Stomach (tissue), 4 donors: ENCODE data around the gene PLOD2.

ENCODE experiments used
- EP300 ChIP-seq: sonication (generic); formaldehyde crosslinking; IDR thresholded peaks from one replicate; pipeline ENCODE4 v1.6.1; 2017; ENCODE audit warnings: antibody characterized with exemption
- POLR2A ChIP-seq, 4 donors: fragments of 450-650 bp; IDR thresholded peaks; one replicate each; pipeline ENCODE4 v1.6.1; 2016; ENCODE audit warnings: antibody characterized with exemption in 4 of 4, control low read depth in 2 of 4, mild to moderate bottlenecking in 1 of 4, moderate library complexity in 1 of 4
- POLR2AphosphoS5 ChIP-seq, 3 donors: sonication (generic); formaldehyde crosslinking; IDR thresholded peaks; one replicate each; pipeline ENCODE4 v1.6.1; 2016; ENCODE audit warnings: antibody characterized with exemption in 3 of 3
- TF ChIP-seq, protein P1 (sequence below), 7 experiments: fragments of 450-650 bp in 4 of 7; fragments of 200-600 bp in 3 of 7; sonication (generic) in 3 of 7; IDR thresholded peaks; one replicate each; pipeline ENCODE4 v1.5.1; 2016 to 2019; ENCODE audit warnings: antibody characterized with exemption in 7 of 7, control low read depth in 2 of 7, mild to moderate bottlenecking in 1 of 7

DNA sequence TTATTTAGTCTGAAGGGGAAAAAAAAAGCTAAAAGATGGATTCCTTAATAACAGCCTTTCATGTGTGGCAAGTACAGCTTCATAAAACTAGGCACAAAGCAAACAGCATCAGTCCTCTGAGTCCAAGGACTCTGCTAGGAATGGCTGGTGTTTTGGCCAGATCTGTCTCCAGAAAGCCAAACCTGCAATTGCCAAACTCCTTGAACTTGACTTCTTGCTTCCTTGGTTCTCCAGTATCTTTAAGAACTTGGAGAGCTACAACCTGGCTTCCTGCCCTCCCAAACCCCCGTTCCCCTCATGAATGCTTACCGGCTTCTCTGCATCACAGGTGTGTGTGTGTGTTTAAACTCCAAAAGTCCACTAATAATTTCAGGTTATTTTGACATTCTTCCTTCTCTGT lies 1.6 kb upstream of the PLOD2 start:
- TF ChIP-seq POLR2A (IDR thresholded peaks at IDR 0.05) (no peak), EP300 (no peak), POLR2AphosphoS5 (IDR thresholded peaks at IDR 0.05) (no peak)
- TF ChIP-seq, protein P1, sequence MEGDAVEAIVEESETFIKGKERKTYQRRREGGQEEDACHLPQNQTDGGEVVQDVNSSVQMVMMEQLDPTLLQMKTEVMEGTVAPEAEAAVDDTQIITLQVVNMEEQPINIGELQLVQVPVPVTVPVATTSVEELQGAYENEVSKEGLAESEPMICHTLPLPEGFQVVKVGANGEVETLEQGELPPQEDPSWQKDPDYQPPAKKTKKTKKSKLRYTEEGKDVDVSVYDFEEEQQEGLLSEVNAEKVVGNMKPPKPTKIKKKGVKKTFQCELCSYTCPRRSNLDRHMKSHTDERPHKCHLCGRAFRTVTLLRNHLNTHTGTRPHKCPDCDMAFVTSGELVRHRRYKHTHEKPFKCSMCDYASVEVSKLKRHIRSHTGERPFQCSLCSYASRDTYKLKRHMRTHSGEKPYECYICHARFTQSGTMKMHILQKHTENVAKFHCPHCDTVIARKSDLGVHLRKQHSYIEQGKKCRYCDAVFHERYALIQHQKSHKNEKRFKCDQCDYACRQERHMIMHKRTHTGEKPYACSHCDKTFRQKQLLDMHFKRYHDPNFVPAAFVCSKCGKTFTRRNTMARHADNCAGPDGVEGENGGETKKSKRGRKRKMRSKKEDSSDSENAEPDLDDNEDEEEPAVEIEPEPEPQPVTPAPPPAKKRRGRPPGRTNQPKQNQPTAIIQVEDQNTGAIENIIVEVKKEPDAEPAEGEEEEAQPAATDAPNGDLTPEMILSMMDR (IDR thresholded peaks at IDR 0.05), result no peak
